Bronchial epithelial cell (primary cell): Measurements from ENCODE around the gene AUTS2. TPM values are rescaled to one million over a fixed set of nuclear protein-coding genes. Genes with fewer than 3 reads are reported as not detected.
"Not testable (repeated sequence)": the region's sequence is repeated elsewhere in the genome, so short reads cannot be mapped to it uniquely, and the experiment has no call there.

ENCODE experiments used
- DNase-seq: peaks from one replicate; pipeline ENCODE4 v3.0.0-alpha.2; 2010; ENCODE audit warnings: low read depth
- FAIRE-seq: peaks from 2 replicates; lab custom pipeline; 2011; peaks lifted over from hg19 to GRCh38; lab: Jason Lieb, UNC
- H3K27me3 ChIP-seq: 2 replicates; pipeline ENCODE4 v1.5.1; 2011; ENCODE audit warnings: low read length; ENCODE audit not compliant: control insufficient read depth, insufficient read depth
- H3K36me3 ChIP-seq: 2 replicates; pipeline ENCODE4 v1.5.1; 2011; ENCODE audit warnings: low read length; ENCODE audit not compliant: control insufficient read depth, insufficient read depth
- H3K4me3 ChIP-seq: 2 replicates; pipeline ENCODE4 v1.5.1; 2011; ENCODE audit warnings: mild to moderate bottlenecking, low read depth, low read length, control low read depth
- total RNA-seq: library from RNA; depleted of rRNA; stranded (reverse); fragments of >200 nt; gene quantifications from 2 replicates; pipeline ENCODE4 v1.2.1, GENCODE V29; 2014
- TF ChIP-seq, protein P1 (sequence below): IDR thresholded peaks from 2 replicates; pipeline ENCODE4 v1.5.1; 2011; ENCODE audit warnings: mild to moderate bottlenecking, moderate library complexity, low read length, control low read depth, inconsistent platforms; ENCODE audit not compliant: insufficient read depth, severe bottlenecking

The AUTS2 gene
- total RNA-seq, 1 donor from 2014 or later: 9.5 TPM

DNA sequence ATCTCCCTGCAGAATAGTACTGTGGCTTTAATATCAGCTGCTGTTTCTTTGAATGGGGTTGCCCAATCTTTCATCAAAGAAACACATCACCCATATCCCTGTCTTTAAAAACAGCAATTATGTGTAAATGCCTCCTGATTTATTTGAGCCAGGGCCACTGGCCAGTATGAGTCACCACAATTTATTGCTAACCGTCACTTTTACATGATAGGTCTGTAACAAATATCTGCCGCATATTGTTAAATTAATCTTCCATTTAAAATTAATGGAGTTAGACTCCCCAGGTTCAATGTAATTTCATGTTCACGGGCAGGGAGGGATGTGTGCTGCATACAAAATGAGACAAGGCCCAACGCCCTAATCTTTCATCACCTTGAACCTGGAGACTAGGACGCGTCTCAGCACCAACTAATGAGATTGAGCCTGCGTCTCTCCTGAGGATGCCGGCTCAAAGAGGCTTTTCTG lies 673.4 kb downstream of the AUTS2 start:
- DNase-seq: no peak
- FAIRE-seq: no peak

DNA sequence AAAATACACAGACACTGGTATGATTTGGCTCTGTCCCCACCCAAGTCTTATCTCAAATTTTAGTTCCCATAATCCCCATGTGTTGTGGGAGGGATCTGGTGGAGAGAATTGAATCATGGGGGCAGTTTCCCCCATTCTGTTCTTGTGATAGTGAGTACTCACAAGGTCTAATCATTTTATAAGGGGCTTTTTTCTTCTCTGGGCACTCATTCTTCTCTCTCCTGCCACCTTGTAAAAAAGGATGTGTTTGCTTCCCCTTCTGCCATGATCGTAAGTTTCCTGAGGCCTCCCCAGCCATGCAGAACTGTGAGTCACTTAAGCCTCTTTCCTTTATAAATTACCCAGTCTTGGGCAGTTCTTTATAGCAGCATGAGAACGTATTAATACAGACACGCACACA lies 677.3 kb downstream of the AUTS2 start:
- not testable (repeated sequence) for H3K27me3 ChIP-seq, FAIRE-seq, H3K4me3 ChIP-seq, DNase-seq, H3K36me3 ChIP-seq

More for the DNA sequence above, 673.4 kb downstream of the AUTS2 start:
- TF ChIP-seq, protein P1, sequence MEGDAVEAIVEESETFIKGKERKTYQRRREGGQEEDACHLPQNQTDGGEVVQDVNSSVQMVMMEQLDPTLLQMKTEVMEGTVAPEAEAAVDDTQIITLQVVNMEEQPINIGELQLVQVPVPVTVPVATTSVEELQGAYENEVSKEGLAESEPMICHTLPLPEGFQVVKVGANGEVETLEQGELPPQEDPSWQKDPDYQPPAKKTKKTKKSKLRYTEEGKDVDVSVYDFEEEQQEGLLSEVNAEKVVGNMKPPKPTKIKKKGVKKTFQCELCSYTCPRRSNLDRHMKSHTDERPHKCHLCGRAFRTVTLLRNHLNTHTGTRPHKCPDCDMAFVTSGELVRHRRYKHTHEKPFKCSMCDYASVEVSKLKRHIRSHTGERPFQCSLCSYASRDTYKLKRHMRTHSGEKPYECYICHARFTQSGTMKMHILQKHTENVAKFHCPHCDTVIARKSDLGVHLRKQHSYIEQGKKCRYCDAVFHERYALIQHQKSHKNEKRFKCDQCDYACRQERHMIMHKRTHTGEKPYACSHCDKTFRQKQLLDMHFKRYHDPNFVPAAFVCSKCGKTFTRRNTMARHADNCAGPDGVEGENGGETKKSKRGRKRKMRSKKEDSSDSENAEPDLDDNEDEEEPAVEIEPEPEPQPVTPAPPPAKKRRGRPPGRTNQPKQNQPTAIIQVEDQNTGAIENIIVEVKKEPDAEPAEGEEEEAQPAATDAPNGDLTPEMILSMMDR: no peak
- H3K36me3 ChIP-seq: no peaks in the 10 kb centered on the region
- no peaks in the 10 kb centered on the region for H3K27me3 ChIP-seq
- no peak overlapping the region for H3K4me3 ChIP-seq

DNA sequence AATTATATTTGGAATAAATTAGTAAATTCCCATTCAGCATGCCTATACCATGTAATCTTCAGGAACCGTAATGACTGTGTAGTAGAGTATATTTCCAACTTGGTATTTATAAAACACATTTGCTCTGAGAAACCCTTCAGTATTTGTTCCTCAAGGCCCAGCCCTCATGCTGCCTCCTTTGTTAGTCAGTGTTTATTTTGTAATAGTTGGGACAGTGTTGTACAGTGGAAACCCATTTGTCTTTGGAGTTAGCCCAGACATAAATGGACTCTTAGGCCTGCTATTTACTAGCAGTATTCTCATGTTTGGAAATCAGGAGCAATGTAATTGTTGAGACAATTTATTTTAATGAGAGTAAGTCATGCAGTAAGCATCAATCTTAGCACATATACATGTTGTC lies 686.9 kb downstream of the AUTS2 start:
- Histone ChIP-seq H3K4me3 (no peak overlapping the region), H3K27me3 (no peaks in the 10 kb centered on the region), H3K36me3 (no peaks in the 10 kb centered on the region)
- FAIRE-seq (no peak), DNase-seq (peak; percentile 65)
- TF ChIP-seq, protein P1: no peak

DNA sequence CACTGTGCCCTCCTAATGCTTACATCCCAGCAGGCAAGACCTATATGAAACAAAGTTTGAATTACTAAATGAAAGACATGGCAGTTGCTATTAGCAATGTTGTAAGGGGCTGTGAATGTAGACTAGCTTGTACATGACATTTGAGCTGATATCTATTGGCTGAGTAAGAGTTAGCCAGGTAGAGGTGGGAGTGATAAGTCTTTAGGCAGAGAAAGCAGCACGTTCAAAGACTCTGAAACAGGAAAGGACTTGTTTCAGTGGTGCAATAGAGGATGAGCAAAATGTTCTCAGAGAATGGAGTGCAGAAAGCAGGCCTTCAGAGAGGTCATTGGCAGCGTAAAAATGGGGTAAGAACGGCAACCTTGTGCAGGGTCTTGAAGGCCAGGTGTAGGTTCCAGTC lies 687.6 kb downstream of the AUTS2 start:
- H3K27me3 ChIP-seq: no peaks in the 10 kb centered on the region
- no peak overlapping the region for H3K4me3 ChIP-seq
- FAIRE-seq: no peak
- no peaks in the 10 kb centered on the region for H3K36me3 ChIP-seq
- peak; percentile 96 for DNase-seq
- TF ChIP-seq, protein P1: no peak

DNA sequence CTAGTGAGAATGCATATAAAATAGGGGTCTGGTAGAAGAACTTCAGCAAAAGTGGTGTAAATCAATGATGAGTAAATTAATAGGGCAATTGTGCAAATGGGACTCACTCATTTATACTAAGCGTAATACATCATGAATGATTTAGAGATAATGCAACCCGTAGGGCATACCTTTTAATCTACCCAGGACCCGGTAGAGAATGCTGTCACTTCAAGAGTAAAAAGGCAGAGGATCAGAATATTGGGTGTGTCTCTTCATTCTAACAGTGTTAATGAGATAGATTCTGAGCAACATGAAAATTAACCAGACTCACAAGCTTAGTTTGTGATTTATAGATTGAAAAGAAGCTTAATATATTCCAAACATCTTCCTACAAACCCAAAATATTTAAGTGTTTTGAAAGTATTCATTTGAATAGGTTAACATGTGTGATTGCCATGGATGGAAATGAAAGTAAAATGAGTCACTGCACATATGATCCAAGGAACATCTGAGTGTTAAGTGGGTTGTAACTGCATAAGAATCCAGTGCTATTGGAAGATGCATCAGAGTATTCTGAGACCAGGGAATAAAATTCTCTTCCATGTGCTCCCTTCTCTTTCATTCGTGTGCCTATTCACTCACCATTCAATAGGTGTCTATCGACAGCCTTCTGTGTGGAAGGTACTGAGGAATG lies 690.6 kb downstream of the AUTS2 start:
- peak; percentile 71 for DNase-seq
- no peak for FAIRE-seq
- H3K27me3 ChIP-seq: no peaks in the 10 kb centered on the region
- TF ChIP-seq, protein P1: no peak
- no peaks in the 10 kb centered on the region for H3K36me3 ChIP-seq
- no peak overlapping the region for H3K4me3 ChIP-seq

DNA sequence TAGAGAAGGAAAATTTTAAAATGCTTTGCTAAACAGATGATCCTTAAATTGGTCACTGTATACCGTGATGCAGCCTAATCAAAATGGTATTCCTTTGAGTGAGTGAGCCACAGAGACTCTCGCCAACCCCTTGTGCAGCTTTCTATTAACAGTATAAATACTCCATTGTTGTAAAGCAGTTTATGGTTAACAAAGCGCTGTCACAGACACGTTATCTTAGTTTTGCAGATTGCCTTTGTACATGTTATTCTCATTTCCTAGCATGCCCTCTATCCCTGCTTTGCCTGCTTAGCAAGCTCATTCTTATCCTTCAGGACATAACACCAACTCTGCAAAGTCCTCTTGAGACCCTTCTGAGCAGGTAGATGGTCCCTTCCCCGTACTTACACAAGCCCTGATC lies 694.4 kb downstream of the AUTS2 start:
- H3K4me3 ChIP-seq: no peak overlapping the region
- TF ChIP-seq, protein P1: no peak
- no peaks in the 10 kb centered on the region for H3K36me3 ChIP-seq
- no peaks in the 10 kb centered on the region for H3K27me3 ChIP-seq
- DNase-seq (no peak), FAIRE-seq (no peak)
